ENCODE measurements around the gene ISM2.

The ISM2 gene

DNA sequence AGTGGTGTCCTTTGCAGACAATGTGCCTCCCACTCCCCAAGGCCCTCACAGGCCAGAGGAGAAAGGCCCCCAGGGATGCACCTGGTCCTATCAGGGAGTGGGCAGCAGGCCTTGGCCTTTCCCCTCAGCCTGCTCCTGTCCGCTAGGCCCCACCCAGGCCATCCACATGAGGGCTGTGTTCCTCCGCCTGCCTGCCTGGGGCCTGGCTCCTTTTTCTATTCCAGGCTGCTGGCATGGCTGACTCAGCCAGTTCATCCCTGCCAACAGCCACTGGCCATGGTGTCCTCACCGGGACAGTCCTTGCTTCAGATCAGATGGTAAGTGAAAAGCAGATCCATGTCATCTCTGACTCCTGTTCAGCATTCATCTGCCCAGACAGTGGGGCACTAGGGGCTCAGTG lies 13.4 kb downstream of the ISM2 start:
- H3K4me3 ChIP-seq (replicated peaks; ENCODE audit: low read depth, low read length) = no peak overlapping the region
- TF ChIP-seq, protein P1, sequence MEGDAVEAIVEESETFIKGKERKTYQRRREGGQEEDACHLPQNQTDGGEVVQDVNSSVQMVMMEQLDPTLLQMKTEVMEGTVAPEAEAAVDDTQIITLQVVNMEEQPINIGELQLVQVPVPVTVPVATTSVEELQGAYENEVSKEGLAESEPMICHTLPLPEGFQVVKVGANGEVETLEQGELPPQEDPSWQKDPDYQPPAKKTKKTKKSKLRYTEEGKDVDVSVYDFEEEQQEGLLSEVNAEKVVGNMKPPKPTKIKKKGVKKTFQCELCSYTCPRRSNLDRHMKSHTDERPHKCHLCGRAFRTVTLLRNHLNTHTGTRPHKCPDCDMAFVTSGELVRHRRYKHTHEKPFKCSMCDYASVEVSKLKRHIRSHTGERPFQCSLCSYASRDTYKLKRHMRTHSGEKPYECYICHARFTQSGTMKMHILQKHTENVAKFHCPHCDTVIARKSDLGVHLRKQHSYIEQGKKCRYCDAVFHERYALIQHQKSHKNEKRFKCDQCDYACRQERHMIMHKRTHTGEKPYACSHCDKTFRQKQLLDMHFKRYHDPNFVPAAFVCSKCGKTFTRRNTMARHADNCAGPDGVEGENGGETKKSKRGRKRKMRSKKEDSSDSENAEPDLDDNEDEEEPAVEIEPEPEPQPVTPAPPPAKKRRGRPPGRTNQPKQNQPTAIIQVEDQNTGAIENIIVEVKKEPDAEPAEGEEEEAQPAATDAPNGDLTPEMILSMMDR (IDR thresholded peaks at IDR 0.05; ENCODE audit: low read depth, low read length, missing control alignments) = no peak
- DNase-seq (ENCODE audit: extremely low read depth, low read depth) = no peak

DNA sequence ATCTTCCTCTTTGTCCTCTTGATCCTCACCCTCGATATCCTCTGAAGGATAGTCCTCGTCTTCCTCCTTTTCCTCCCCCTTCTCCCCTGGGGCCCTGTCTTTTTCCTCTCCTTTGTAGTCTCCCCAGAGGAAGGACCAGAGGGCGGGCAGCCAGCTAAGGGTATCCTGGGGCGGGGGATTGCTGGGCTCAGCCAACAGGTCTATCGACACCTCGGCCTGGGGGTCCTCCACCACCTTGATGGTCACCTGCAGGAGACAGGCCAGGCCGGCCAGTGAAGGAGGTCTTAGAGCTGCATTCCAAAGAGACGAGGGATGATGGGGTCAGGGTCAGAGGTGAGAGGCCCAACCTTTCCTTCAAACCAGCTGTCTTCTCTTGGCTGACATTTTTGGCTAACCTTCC lies 16.2 kb downstream of the ISM2 start:
- TF ChIP-seq, protein P1 (IDR thresholded peaks at IDR 0.05; ENCODE audit: low read depth, low read length, missing control alignments) = no peak
- no peak overlapping the region for H3K4me3 ChIP-seq (replicated peaks; ENCODE audit: low read depth, low read length)
- DNase-seq (ENCODE audit: extremely low read depth, low read depth) = no peak

DNA sequence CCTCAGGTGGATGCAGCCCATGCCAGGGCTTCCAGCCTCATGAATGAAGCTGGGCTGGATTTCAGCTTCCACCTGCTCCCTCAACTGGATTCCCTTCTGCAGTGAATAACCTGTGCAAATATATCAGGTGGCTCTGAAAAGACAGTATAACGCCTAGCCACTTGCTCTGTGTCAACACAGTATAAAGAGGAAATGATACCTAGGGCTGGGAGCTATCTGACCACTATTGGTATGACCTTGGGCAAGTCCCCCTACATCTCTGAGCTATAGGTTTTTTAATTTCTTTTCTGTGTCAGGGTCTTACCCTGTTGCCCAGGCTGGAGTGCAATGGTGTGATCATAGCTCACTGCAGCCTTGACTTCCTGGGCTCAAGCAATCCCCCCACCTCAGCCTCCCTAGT lies 19.8 kb downstream of the ISM2 start:
- TF ChIP-seq, protein P1 (IDR thresholded peaks at IDR 0.05; ENCODE audit: low read depth, low read length, missing control alignments) = no peak
- no peak overlapping the region for H3K4me3 ChIP-seq (replicated peaks; ENCODE audit: low read depth, low read length)
- DNase-seq (ENCODE audit: extremely low read depth, low read depth) = no peak

DNA sequence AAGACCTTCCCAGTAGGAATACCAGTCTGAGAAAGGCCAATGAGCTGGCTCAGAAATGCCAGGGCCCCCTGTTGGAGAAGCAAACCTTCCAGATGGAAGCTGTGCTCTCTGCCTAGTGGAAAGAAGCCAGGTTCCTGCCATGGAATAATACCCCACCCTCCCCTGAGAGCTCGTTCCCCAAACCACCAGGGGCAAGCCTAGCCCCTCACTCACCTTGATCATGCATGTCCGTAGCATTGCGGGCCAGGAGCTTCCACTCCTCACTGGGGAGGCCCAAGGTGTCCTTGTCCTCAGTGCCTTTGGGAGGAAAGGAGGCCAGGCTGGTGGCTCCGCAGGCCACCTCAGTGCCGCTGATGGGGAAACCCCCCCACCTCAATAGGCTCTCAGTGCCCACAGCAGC lies 20.6 kb downstream of the ISM2 start:
- DNase-seq (ENCODE audit: extremely low read depth, low read depth) = no peak
- no peak overlapping the region for H3K4me3 ChIP-seq (replicated peaks; ENCODE audit: low read depth, low read length)
- TF ChIP-seq, protein P1 (IDR thresholded peaks at IDR 0.05; ENCODE audit: low read depth, low read length, missing control alignments) = no peak

DNA sequence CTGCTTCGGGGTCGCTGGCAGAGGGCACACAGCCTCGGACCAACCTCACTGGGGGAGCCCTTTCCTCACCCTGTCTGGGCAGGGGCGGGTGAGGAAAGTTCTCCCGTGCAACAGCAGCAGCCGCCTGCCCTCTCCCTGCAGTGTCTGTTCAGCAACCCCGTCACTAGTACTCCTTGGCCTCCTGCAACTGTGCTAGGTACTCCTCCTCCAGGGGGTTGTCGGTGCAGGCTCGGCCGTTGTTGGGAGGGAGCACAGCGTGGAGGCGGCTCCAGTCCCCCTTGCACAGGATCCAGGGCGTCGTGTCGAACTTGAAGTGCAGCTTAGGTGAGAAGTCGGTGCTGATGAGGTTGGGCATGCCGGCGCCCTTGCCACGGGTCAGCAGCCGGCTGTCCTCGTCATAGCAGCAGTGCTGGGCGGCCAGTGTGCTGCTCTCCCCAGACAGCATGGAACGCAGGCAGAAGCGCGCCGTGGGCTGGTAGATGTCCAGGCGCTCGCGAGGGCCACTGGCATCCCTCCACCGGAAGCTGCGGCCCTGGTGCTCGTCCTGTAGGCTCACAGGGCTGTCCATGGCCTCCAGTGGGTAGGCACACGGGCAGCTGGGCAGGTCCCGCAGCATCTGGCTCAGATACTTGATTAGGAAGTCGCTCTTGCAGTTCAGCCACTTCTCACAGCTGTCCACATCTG lies 23.0 kb downstream of the ISM2 start:
- no peak for DNase-seq (ENCODE audit: extremely low read depth, low read depth)
- TF ChIP-seq, protein P1 (IDR thresholded peaks at IDR 0.05; ENCODE audit: low read depth, low read length, missing control alignments) = no peak

DNA sequence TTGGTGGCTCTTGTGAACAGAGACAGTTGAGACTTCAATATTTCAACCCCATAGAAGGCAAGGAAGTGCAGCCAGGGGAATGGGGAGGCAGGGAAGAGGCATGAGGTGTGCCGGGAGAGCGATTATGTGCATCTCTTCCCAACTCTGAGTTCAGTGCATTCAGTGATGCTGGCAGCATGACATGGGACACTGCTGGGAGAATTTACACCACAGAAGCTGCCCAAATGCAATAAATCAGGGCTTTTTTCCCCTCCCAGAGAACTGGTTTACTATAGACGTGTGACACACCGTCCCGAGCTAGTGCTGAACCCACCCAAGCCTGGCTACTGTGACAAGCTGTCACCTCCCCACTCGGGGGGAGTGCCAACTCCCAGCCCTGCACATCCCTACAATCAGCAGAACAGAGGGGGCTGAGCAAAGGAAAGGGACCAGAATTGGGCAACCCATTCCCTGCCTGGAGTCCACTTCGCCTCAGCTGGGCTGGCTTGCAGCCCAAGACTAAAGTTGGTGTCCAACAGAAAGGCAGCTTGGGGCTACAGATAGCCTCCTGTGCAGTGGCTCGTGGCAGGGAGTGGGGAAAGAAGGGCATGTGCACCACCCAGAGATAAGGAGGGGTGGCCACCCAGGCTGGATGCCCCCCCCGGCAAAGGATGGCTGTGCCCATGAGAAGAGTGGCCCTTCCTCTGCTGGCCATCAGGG lies 24.0 kb downstream of the ISM2 start:
- TF ChIP-seq, protein P1 (IDR thresholded peaks at IDR 0.05; ENCODE audit: low read depth, low read length, missing control alignments) = no peak
- DNase-seq (ENCODE audit: extremely low read depth, low read depth) = no peak
- H3K4me3 ChIP-seq (replicated peaks; ENCODE audit: low read depth, low read length) = no peak overlapping the region

More for the DNA sequence above, 23.0 kb downstream of the ISM2 start:
- no peak overlapping the region for H3K4me3 ChIP-seq (replicated peaks; ENCODE audit: low read depth, low read length)

All from HFF-Myc (cell line).